RWPE2 (cell line): Measurements from ENCODE around the gene IDH3A.

Experiments used
- ATAC-seq: fragments of 200-7000 bp; cut with Tn5 transposase; 3 replicates; pipeline ENCODE4 v1.9.1; 2021; ENCODE audit warnings: low read depth
- DNase-seq: peaks from one replicate; pipeline ENCODE4 v3.0.0-alpha.2; 2020; ENCODE audit warnings: low spot score
- H3K27ac ChIP-seq: fragments of 450-650 bp; 2 replicates; pipeline ENCODE4 v1.5.1; 2017; ENCODE audit warnings: mild to moderate bottlenecking; ENCODE audit not compliant: poor library complexity, severe bottlenecking
- H3K27me3 ChIP-seq: fragments of 250-450 bp; sonication (Bioruptor Pico); 2 replicates; pipeline ENCODE4 v1.5.1; 2021; ENCODE audit warnings: mild to moderate bottlenecking, moderate library complexity; ENCODE audit not compliant: insufficient read depth, poor library complexity, severe bottlenecking
- H3K36me3 ChIP-seq: fragments of 250-450 bp; sonication (Bioruptor Pico); 2 replicates; pipeline ENCODE4 v1.5.1; 2020; ENCODE audit warnings: low read depth, mild to moderate bottlenecking, moderate library complexity
- H3K4me1 ChIP-seq: fragments of 250-450 bp; sonication (Bioruptor Pico); 2 replicates; pipeline ENCODE4 v1.5.1; 2021; ENCODE audit warnings: mild to moderate bottlenecking, moderate library complexity; ENCODE audit not compliant: insufficient read depth, poor library complexity, severe bottlenecking
- H3K4me3 ChIP-seq: fragments of 250-450 bp; sonication (Bioruptor Pico); 2 replicates; pipeline ENCODE4 v1.5.1; 2021; ENCODE audit warnings: mild to moderate bottlenecking, moderate library complexity; ENCODE audit not compliant: severe bottlenecking
- H3K9me3 ChIP-seq: fragments of 250-450 bp; sonication (Bioruptor Pico); 2 replicates; pipeline ENCODE4 v1.5.1; 2021; ENCODE audit warnings: mild to moderate bottlenecking, moderate library complexity; ENCODE audit not compliant: severe bottlenecking
- TF ChIP-seq, protein P1 (sequence below): fragments of 450-650 bp; IDR thresholded peaks from one replicate; pipeline ENCODE4 v1.5.1; 2017; ENCODE audit warnings: mild to moderate bottlenecking, moderate library complexity; ENCODE audit not compliant: poor library complexity, severe bottlenecking

The IDH3A gene

DNA sequence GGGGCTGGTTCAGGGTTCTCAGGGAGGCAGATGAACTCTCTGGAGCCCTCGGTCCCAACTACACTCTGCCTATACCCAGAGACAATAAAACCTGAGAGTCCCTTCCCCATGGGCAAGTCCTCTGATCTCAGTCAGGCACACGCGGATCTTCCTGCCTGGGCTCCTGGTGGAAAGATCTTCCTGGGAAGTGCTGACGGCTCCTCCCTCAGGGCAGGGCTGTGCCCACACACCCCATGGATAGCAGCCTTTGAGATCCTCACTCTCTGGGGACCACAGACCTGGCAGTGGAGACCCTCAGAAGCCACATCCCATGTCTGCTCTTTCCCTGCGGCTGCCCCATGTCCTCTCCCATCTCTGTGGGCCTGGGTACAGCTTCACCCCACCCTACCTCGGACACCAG lies 46.4 kb upstream of the IDH3A start:
- Histone ChIP-seq H3K9me3 (no peaks in the 10 kb centered on the region), H3K27ac (no peak overlapping the region), H3K4me1 (no peaks in the 10 kb centered on the region), H3K4me3 (no peak overlapping the region), H3K36me3 (no peaks in the 10 kb centered on the region), H3K27me3 (no peaks in the 10 kb centered on the region)
- peak; percentile 22; the same call in 2 of the 3 replicates for ATAC-seq
- TF ChIP-seq, protein P1, sequence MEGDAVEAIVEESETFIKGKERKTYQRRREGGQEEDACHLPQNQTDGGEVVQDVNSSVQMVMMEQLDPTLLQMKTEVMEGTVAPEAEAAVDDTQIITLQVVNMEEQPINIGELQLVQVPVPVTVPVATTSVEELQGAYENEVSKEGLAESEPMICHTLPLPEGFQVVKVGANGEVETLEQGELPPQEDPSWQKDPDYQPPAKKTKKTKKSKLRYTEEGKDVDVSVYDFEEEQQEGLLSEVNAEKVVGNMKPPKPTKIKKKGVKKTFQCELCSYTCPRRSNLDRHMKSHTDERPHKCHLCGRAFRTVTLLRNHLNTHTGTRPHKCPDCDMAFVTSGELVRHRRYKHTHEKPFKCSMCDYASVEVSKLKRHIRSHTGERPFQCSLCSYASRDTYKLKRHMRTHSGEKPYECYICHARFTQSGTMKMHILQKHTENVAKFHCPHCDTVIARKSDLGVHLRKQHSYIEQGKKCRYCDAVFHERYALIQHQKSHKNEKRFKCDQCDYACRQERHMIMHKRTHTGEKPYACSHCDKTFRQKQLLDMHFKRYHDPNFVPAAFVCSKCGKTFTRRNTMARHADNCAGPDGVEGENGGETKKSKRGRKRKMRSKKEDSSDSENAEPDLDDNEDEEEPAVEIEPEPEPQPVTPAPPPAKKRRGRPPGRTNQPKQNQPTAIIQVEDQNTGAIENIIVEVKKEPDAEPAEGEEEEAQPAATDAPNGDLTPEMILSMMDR: no peak
- peak; percentile 48 for DNase-seq

DNA sequence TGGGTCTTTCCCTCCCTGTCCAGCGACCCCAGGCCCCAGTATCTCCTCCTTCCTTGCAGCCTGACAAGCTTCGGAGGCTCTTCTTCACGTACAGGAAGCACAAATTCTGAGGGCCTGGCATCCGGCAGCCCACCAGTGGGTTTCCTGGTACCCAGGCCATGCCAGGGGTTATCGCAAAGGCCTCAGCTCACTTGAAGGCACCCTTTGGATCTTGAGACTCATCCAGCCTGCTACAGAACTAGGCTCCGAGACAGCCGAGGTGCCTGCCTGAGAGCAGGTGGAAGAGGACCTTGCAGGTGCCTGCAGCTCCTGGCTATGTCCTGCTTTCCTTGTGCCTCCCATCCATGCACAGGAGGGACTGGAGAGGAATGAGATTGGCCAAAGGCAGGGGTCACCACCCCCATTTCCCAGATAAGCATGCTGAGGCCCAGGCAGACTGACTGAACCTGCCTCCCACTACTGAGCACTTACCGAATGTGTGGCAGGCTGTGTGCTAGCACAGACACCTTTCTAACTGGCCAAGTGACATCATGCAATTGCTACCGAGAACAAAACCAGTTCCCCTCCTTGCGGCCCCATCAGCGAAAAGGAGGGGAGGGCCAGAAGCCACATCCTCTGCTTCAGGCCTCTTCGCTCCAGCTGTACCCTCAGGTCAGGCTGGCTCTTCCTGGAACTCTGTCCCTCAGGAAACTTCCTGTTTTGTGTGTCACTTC lies 45.6 kb upstream of the IDH3A start:
- Histone ChIP-seq H3K27me3 (no peaks in the 10 kb centered on the region), H3K4me3 (no peak overlapping the region), H3K9me3 (no peaks in the 10 kb centered on the region), H3K27ac (no peak overlapping the region), H3K4me1 (no peaks in the 10 kb centered on the region), H3K36me3 (no peaks in the 10 kb centered on the region)
- ATAC-seq: no peak
- TF ChIP-seq, protein P1: no peak
- peak; percentile 64 for DNase-seq

DNA sequence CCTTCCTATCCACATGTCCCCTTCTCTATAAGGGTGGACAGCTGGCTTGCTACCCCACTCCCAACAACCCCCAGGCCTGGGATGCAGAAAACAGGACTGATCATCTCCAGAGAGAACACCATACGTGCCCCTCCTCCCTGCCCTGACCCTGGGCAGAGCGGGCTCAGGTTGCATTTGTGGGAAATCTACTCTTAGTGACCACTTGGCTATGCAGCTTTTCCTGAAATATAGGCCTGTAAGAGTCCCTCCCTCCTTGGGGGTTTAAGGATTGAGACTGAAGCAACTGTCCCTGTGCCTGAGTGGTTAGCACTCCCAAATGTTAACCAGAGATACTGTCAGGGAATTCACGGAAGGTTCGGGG lies 45.1 kb upstream of the IDH3A start:
- Histone ChIP-seq H3K27me3 (no peaks in the 10 kb centered on the region), H3K4me3 (no peak overlapping the region), H3K36me3 (no peaks in the 10 kb centered on the region), H3K27ac (no peak overlapping the region), H3K9me3 (no peaks in the 10 kb centered on the region), H3K4me1 (no peaks in the 10 kb centered on the region)
- TF ChIP-seq, protein P1: no peak
- ATAC-seq (no peak), DNase-seq (peak; percentile 57)

DNA sequence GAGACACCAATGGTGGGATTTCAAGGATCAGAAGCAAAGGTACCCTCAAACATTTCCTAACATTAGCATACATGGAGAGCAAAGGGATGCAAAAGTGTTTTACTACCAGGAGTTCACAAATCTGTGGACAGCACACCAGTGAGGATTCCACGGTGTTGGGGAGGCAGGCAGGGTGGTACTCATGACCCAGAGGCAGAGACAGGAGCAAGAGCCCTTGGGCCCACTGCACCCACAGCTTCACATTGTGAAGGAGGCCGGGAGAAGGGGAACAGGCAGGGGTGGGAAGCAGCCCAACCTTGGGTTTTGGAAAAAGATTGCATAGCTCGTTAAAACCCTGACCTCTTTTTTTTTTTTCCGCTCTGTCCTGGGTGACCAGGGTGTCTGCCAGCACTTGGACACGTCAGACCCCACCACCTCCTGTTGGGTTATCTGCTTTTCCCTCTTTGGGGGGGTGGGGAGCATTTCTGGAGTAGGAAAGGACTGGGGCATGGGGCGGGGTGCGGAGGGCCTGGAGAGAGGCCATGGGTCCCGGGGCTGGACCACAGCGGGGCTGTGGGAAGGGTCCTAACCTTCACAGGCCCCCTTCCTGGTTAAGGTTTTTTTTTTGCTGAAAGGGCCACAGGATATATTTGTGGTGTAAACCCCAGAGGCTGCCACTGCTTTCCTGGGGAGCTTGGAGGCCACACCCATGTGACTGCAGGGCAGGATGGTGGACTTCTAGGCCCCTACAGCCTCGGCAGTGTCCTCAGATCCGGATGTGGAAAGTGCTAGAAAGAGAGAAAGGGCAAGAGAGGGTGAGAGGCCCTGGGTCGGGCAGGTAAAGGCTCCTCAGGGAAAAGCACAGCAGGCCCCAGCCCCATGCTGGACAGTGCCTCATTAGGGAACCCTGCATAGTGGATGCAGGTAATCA lies 44.3 kb upstream of the IDH3A start:
- DNase-seq: peak; percentile 61
- no peaks in the 10 kb centered on the region for H3K9me3 ChIP-seq

More for the DNA sequence above, 44.3 kb upstream of the IDH3A start:
- Histone ChIP-seq H3K27ac (no peak overlapping the region), H3K4me3 (no peak overlapping the region), H3K4me1 (no peaks in the 10 kb centered on the region), H3K36me3 (no peaks in the 10 kb centered on the region), H3K27me3 (no peaks in the 10 kb centered on the region)
- TF ChIP-seq, protein P1: no peak
- ATAC-seq: no peak
